H1 (cell line): ENCODE data around the gene SH3PXD2A. TPM values are rescaled to one million over a fixed set of nuclear protein-coding genes. Genes with fewer than 3 reads are reported as not detected.
A peak's percentile ranks its signal among the peaks of the same experiment; 100 is the strongest.

Experiments
- CTCF ChIA-PET: fragments of 300-600 bp; sonication (Branson Sonifier 250); formaldehyde crosslinking; loops from one replicate; lab custom pipeline; 2021; ENCODE audit not compliant: partially characterized antibody; lab: Charles Lee
- POLR2A ChIA-PET: fragments of 300-600 bp; sonication (Branson Sonifier 250); formaldehyde crosslinking; loops from one replicate; lab custom pipeline; 2021; ENCODE audit warnings: inconsistent platforms; ENCODE audit not compliant: partially characterized antibody; lab: Charles Lee
- DNase-seq, 2 experiments: peaks; one replicate each; pipeline versions ENCODE4 v3.0.0 to v3.0.0-alpha.2; 2010 to 2022; ENCODE audit warnings: low spot score in 2 of 2, low read depth in 1 of 2, mixed read lengths in 1 of 2
- FAIRE-seq: peaks from 2 replicates; lab custom pipeline; 2011; peaks lifted over from hg19 to GRCh38; lab: Jason Lieb, UNC
- H2AFZ ChIP-seq: 2 replicates; pipeline ENCODE4 v1.8.1; 2012; ENCODE audit warnings: low read length, inconsistent platforms
- H2AK5ac ChIP-seq: 2 replicates; pipeline ENCODE4 v1.6.1; 2013; ENCODE audit warnings: low read depth, low read length
- H2BK120ac ChIP-seq: replicated peaks from 2 replicates; pipeline ENCODE3; 2013; ENCODE audit warnings: low read depth, low read length, inconsistent platforms
- H2BK12ac ChIP-seq: 2 replicates; pipeline ENCODE4 v1.6.1; 2013; ENCODE audit warnings: low read depth, low read length
- H2BK15ac ChIP-seq: 2 replicates; pipeline ENCODE4 v1.6.1; 2013; ENCODE audit warnings: low read length
- H2BK20ac ChIP-seq: 2 replicates; pipeline ENCODE4 v1.6.1; 2013; ENCODE audit warnings: low read length
- H2BK5ac ChIP-seq: 2 replicates; pipeline ENCODE4 v1.6.1; 2013; ENCODE audit warnings: low read depth, low read length
- H3K14ac ChIP-seq: 2 replicates; pipeline ENCODE4 v1.6.1; 2013; ENCODE audit warnings: inconsistent platforms; ENCODE audit not compliant: insufficient read length
- H3K18ac ChIP-seq: 2 replicates; pipeline ENCODE4 v1.6.1; 2013; ENCODE audit warnings: low read length; ENCODE audit errors: extremely low read depth
- H3K23ac ChIP-seq: 2 replicates; pipeline ENCODE4 v1.6.1; 2013; ENCODE audit warnings: inconsistent platforms; ENCODE audit not compliant: insufficient read length
- H3K23me2 ChIP-seq: 2 replicates; pipeline ENCODE4 v1.6.1; 2013; ENCODE audit warnings: low read depth, low read length
- H3K27ac ChIP-seq: 2 replicates; pipeline ENCODE4 v1.6.1; 2011; ENCODE audit warnings: low read depth, low read length, inconsistent platforms
- H3K27me3 ChIP-seq, 4 experiments: replicated peaks in 1 of 4; 1 replicate in 1 of 4; 2 replicates in 3 of 4; pipeline versions ENCODE4 v1.6.1 to v1.8.1; 2011 to 2013; ENCODE audit warnings: low read length in 3 of 4, mild to moderate bottlenecking in 3 of 4, inconsistent platforms in 2 of 4, mixed read lengths in 2 of 4, moderate library complexity in 1 of 4; ENCODE audit not compliant: control insufficient read depth in 3 of 4, insufficient read depth in 3 of 4; ENCODE audit errors: extremely low read depth in 1 of 4
- H3K36me3 ChIP-seq, 4 experiments: 2 replicates each; pipeline versions ENCODE4 v1.6.1 to v1.8.1; 2011 to 2013; ENCODE audit warnings: mild to moderate bottlenecking in 4 of 4, low read length in 3 of 4, moderate library complexity in 2 of 4, control low read depth in 1 of 4, inconsistent platforms in 1 of 4; ENCODE audit not compliant: insufficient read depth in 4 of 4, control insufficient read depth in 2 of 4
- H3K4ac ChIP-seq: replicated peaks from 2 replicates; pipeline ENCODE3; 2013; ENCODE audit warnings: low read length, low read depth, mixed read lengths, inconsistent platforms; ENCODE audit not compliant: insufficient read length
- H3K4me1 ChIP-seq, 4 experiments: replicated peaks in 1 of 4; 1 replicate in 1 of 4; 2 replicates in 3 of 4; pipeline versions ENCODE4 v1.6.1 to v1.8.1; 2011 to 2013; ENCODE audit warnings: low read length in 3 of 4, inconsistent platforms in 2 of 4, mixed read lengths in 1 of 4; ENCODE audit not compliant: insufficient read depth in 4 of 4, control insufficient read depth in 3 of 4
- H3K4me2 ChIP-seq, 2 experiments: 2 replicates each; pipeline versions ENCODE4 v1.6.1 to v1.8.1; 2011 to 2013; ENCODE audit warnings: low read depth in 2 of 2, low read length in 2 of 2, control low read depth in 1 of 2, inconsistent platforms in 1 of 2, mild to moderate bottlenecking in 1 of 2; ENCODE audit not compliant: insufficient read depth in 1 of 2
- H3K4me3 ChIP-seq, 4 experiments: fragments of 200-600, 300-600 bp in 1 of 4; sonication (generic), shearing (Covaris generic), sonication (Bioruptor Twin) in 1 of 4; 2 replicates each; pipeline versions ENCODE4 v1.5.1 to v1.8.1; 2011 to 2016; ENCODE audit warnings: low read length in 4 of 4, low read depth in 3 of 4, control low read depth in 2 of 4, inconsistent platforms in 2 of 4, mild to moderate bottlenecking in 2 of 4, mixed read lengths in 1 of 4, moderate library complexity in 1 of 4; ENCODE audit not compliant: insufficient read depth in 2 of 4; ENCODE audit errors: extremely low read depth in 1 of 4
- H3K56ac ChIP-seq: replicated peaks from 2 replicates; pipeline ENCODE3; 2013; ENCODE audit warnings: low read depth, mild to moderate bottlenecking, mixed read lengths, low read length, inconsistent platforms; ENCODE audit not compliant: insufficient read length
- H3K79me1 ChIP-seq: 2 replicates; pipeline ENCODE4 v1.6.1; 2013; ENCODE audit warnings: low read depth, low read length, control low read depth
- H3K79me2 ChIP-seq, 2 experiments: 2 replicates each; pipeline versions ENCODE4 v1.6.1 to v1.8.1; 2012 to 2013; ENCODE audit warnings: low read length in 2 of 2, mild to moderate bottlenecking in 2 of 2, inconsistent platforms in 1 of 2; ENCODE audit not compliant: insufficient read depth in 2 of 2, control insufficient read depth in 1 of 2
- H3K9ac ChIP-seq, 4 experiments: replicated peaks in 1 of 4; 1 replicate in 1 of 4; 2 replicates in 3 of 4; pipeline versions ENCODE4 v1.6.1 to v1.8.1; 2011 to 2013; ENCODE audit warnings: low read depth in 3 of 4, low read length in 3 of 4, control low read depth in 2 of 4, mild to moderate bottlenecking in 2 of 4, moderate library complexity in 2 of 4, inconsistent platforms in 1 of 4; ENCODE audit errors: extremely low read depth in 1 of 4
- H3K9me3 ChIP-seq, 2 experiments: 2 replicates each; pipeline versions ENCODE4 v1.6.1 to v1.8.1; 2012 to 2013; ENCODE audit warnings: mild to moderate bottlenecking in 2 of 2, moderate library complexity in 2 of 2, control low read depth in 1 of 2, inconsistent platforms in 1 of 2, low read depth in 1 of 2, low read length in 1 of 2, mixed read lengths in 1 of 2; ENCODE audit not compliant: insufficient read depth in 2 of 2
- H4K20me1 ChIP-seq, 2 experiments: replicated peaks in 1 of 2; 2 replicates each; pipeline versions ENCODE3 to v1.8.1; 2011 to 2013; ENCODE audit warnings: inconsistent platforms in 2 of 2, low read length in 2 of 2, mild to moderate bottlenecking in 1 of 2; ENCODE audit not compliant: insufficient read depth in 2 of 2, control insufficient read depth in 1 of 2
- H4K5ac ChIP-seq: 2 replicates; pipeline ENCODE4 v1.6.1; 2013; ENCODE audit warnings: low read length, low read depth, mixed read lengths, inconsistent platforms; ENCODE audit not compliant: insufficient read length
- H4K8ac ChIP-seq: 2 replicates; pipeline ENCODE4 v1.8.0; 2013; ENCODE audit warnings: mild to moderate bottlenecking, moderate library complexity, low read length, inconsistent platforms; ENCODE audit not compliant: insufficient read depth; ENCODE audit errors: extremely low read depth
- H4K91ac ChIP-seq: replicated peaks from 2 replicates; pipeline ENCODE3; 2013; ENCODE audit warnings: low read length, mixed read lengths, inconsistent platforms; ENCODE audit not compliant: insufficient read length
- CHD1 ChIP-seq: IDR thresholded peaks from 2 replicates; pipeline ENCODE4 v1.6.1; 2012; ENCODE audit warnings: low read depth, low read length, improper control_type of control experiment
- CTCF ChIP-seq, 3 experiments: IDR thresholded peaks; 1 replicate in 2 of 3; 2 replicates in 1 of 3; pipeline versions ENCODE4 v1.5.1 to v1.6.1; 2011; ENCODE audit warnings: low read length in 3 of 3, mild to moderate bottlenecking in 3 of 3, inconsistent platforms in 2 of 3, low read depth in 1 of 3, moderate library complexity in 1 of 3; ENCODE audit not compliant: insufficient read depth in 1 of 3; ENCODE audit errors: control extremely low read depth in 1 of 3
- MAFK ChIP-seq: IDR thresholded peaks from 2 replicates; pipeline ENCODE4 v1.6.1; 2012; ENCODE audit warnings: low read depth, mild to moderate bottlenecking, improper control_type of control experiment, low read length
- MAX ChIP-seq: IDR thresholded peaks from 2 replicates; pipeline ENCODE4 v1.6.1; 2012; ENCODE audit warnings: inconsistent platforms
- SP4 ChIP-seq: IDR thresholded peaks from 2 replicates; pipeline ENCODE4 v1.6.1; 2012; ENCODE audit warnings: low read length, inconsistent platforms
- SRF ChIP-seq: IDR thresholded peaks from 2 replicates; pipeline ENCODE4 v1.6.1; 2011; ENCODE audit warnings: mild to moderate bottlenecking, low read depth, low read length, moderate library complexity
- WGBS, 2 experiments: shearing (Covaris generic) in 1 of 2; methylation state at CpG; one replicate each; pipeline versions ENCODE4 v1.1.6 to v1.1.7; 2013 to 2015; ENCODE audit warnings: low lambda C conversion rate in 2 of 2, mixed read lengths in 2 of 2, inconsistent platforms in 1 of 2, low coverage in 1 of 2, missing lambda C conversion rate in 1 of 2; ENCODE audit not compliant: insufficient replicate concordance in 2 of 2, insufficient coverage in 1 of 2, insufficient read length in 1 of 2; ENCODE audit errors: extremely low coverage in 1 of 2, missing lambda C conversion rate in 1 of 2; 5-methylcytosine and 5-hydroxymethylcytosine counted together
- polyA plus RNA-seq, 7 experiments: library from polyadenylated mRNA; depleted of rRNA in 3 of 7; stranded (reverse) in 5 of 7; unstranded in 2 of 7; fragments of >200 nt in 5 of 7; fragments of 200-250 nt in 2 of 7; gene quantifications; 1 replicate in 5 of 7; 2 replicates in 1 of 7; 4 replicates in 1 of 7; pipeline versions ENCODE4 v1.2.1 to v1.2.3, GENCODE V29; 2011 to 2013; ENCODE audit warnings: missing spikeins in 2 of 7, mixed read lengths in 2 of 7
- total RNA-seq: library from RNA; stranded (reverse); fragmentation: NEBNext Ultra II Directional; extraction: Animal tissue kit (Norgen Biotek cat#: 25700); gene quantifications from 2 replicates; pipeline ENCODE4 v1.2.1, GENCODE V29; 2021
- TF ChIP-seq, protein P1 (sequence below): IDR thresholded peaks from 2 replicates; pipeline ENCODE4 v1.6.1; 2011; ENCODE audit warnings: low read depth, mild to moderate bottlenecking, low read length; ENCODE audit not compliant: insufficient read depth

SH3PXD2A gene
- total and polyA plus RNA-seq, 2 of the 8 experiments (the other 6 are each of a cell fraction or from before 2014, with no cell fraction given) = 5.4 to 16.3 TPM

GRCh38 chr10:103838070-103838395, 17.3 kb downstream of the SH3PXD2A start:
- Histone ChIP-seq H2AK5ac (no peak overlapping the region), H4K20me1 (no peaks in the 10 kb centered on the region), H3K4me3 (no peak overlapping the region), H3K23me2 (peaks cover 5% of the 10 kb centered on the region; the same call in 1 of the 2 replicates), H3K79me2 (no peaks in the 10 kb centered on the region), H2BK15ac (peak overlapping the region; percentile 66; the same call in 1 of the 2 replicates), H4K91ac (no peak overlapping the region), H2BK12ac (0 out of 2 replicates have a peak overlapping the region, but pooled peaks have one; percentile 78), H3K36me3 (no peaks in the 10 kb centered on the region), H3K23ac (no peak overlapping the region), H3K27ac (no peak overlapping the region), H3K9ac (no peak overlapping the region; a peak in 1 of 7 replicates), H3K18ac (no peak overlapping the region), H3K14ac (no peak overlapping the region), H2BK120ac (no peak overlapping the region), H3K27me3 (no peaks in the 10 kb centered on the region), H3K4ac (no peak overlapping the region), H4K5ac (no peak overlapping the region), H2AFZ (no peak overlapping the region), H2BK20ac (no peak overlapping the region), H3K4me1 (peaks cover 23 to 40% (median 34%) of the 10 kb centered on the region in 4 experiments), H3K56ac (no peak overlapping the region), H4K8ac (no peak overlapping the region), H3K4me2 (no peak overlapping the region), H3K9me3 (0 out of 4 replicates have a peak, but pooled peaks cover 0 to under 1% of the 10 kb centered on the region in 2 experiments), H3K79me1 (no peaks in the 10 kb centered on the region), H2BK5ac (0 out of 2 replicates have a peak overlapping the region, but pooled peaks have one; percentile 50)
- 85% methylated on average over 4 of the region's 4 CpGs; no CpG with 5 or more reads in 1 of the 2 experiments for WGBS, 2 experiments
- FAIRE-seq (no peak), DNase-seq (no peak)
- CTCF ChIA-PET = interaction anchor here (0.7 to 3.5 kb wide), 19 partner anchors 10 to 152 kb away, joined by 3 to 14 read pairs (median 3); partner anchors contain the start of gene SH3PXD2A
- no peak for TF ChIP-seq CHD1
- TF ChIP-seq, protein P1, sequence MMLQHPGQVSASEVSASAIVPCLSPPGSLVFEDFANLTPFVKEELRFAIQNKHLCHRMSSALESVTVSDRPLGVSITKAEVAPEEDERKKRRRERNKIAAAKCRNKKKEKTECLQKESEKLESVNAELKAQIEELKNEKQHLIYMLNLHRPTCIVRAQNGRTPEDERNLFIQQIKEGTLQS = no peak
- TF ChIP-seq CTCF (IDR thresholded peaks at IDR 0.05; ENCODE audit: control extremely low read depth in 1 of 3, insufficient read depth in 1 of 3, low read depth in 1 of 3, low read length in 3 of 3) = no peak
- TF ChIP-seq MAFK = no peak
- TF ChIP-seq SP4 = no peak
- no peak for TF ChIP-seq MAX
- no peak for TF ChIP-seq SRF
- POLR2A ChIA-PET = interaction anchor here (1.3 to 3.2 kb wide), 4 partner anchors 12 to 17 kb away, joined by 3 to 8 read pairs (median 4); partner anchors contain the start of gene SH3PXD2A
